Left lung (tissue), 10 donors: ENCODE measurements around the gene TMEM271. TPM values are rescaled to one million over a fixed set of nuclear protein-coding genes. Genes with fewer than 3 reads are reported as not detected.

ENCODE experiments used
- ATAC-seq: fragments of 200-7000 bp; cut with Tn5 transposase; one replicate; pipeline ENCODE4 v1.9.1; 2020; ENCODE audit warnings: moderate library complexity
- DNase-seq, 4 donors: peaks; one replicate each; pipeline ENCODE4 v3.0.0-alpha.2; 2013 to 2020
- H3K27ac ChIP-seq, 2 donors: fragments of 200-600 bp; sonication (generic) in 1 of 2; one replicate each; pipeline versions ENCODE4 v1.5.0 to v1.8.0; 2020 to 2021
- H3K27me3 ChIP-seq, 2 donors: fragments of 200-600 bp; sonication (generic) in 1 of 2; one replicate each; pipeline versions ENCODE4 v1.5.0 to v1.8.0; 2020 to 2021
- H3K36me3 ChIP-seq, 2 donors: fragments of 200-600 bp; sonication (generic) in 1 of 2; one replicate each; pipeline versions ENCODE4 v1.5.0 to v1.8.0; 2020 to 2021
- H3K4me1 ChIP-seq, 2 donors: fragments of 200-600 bp; one replicate each; pipeline ENCODE4 v1.8.0; 2021
- H3K4me3 ChIP-seq, 2 donors: fragments of 200-600 bp; sonication (generic) in 1 of 2; one replicate each; pipeline versions ENCODE4 v1.5.0 to v1.8.0; 2020 to 2021; ENCODE audit warnings: mild to moderate bottlenecking in 1 of 2
- H3K9me3 ChIP-seq, 2 donors: fragments of 200-600 bp; sonication (generic) in 1 of 2; one replicate each; pipeline versions ENCODE4 v1.5.0 to v1.8.0; 2020 to 2021
- CTCF ChIP-seq, 2 donors: fragments of 200-600 bp; sonication (generic) in 1 of 2; IDR thresholded peaks; one replicate each; pipeline versions ENCODE4 v1.5.0 to v1.8.0; 2021; ENCODE audit warnings: antibody characterized with exemption in 2 of 2
- intact Hi-C, 2 donors: fragments of 100-400 bp; cut with DNase I; formaldehyde crosslinking; loops; one replicate each; pipeline versions ENCODE4 v1.11.2 to v1.14.2; 2022
- polyA plus RNA-seq, 6 donors: library from polyadenylated mRNA; unstranded; fragments of 120-200 nt; gene quantifications; one replicate each; pipeline ENCODE4 v1.2.1, GENCODE V29; 2013; ENCODE audit not compliant: insufficient read length in 6 of 6
- total RNA-seq, 2 donors: library from RNA; stranded (reverse); fragmentation: NEBNext Ultra II Directional; extraction: Animal tissue kit (Norgen Biotek cat#: 25700); gene quantifications; one replicate each; pipeline ENCODE4 v1.2.1, GENCODE V29; 2021
- donor health status: DM: no; HTN: yes; CAD: no.
- donor health status: DM: no; HTN: no; CAD: no.

TMEM271 gene
- total and polyA plus RNA-seq, 8 donors: not detected

- no peak for ATAC-seq
- TF ChIP-seq CTCF (IDR thresholded peaks at IDR 0.05): no peak
- intact Hi-C loops: no loop called here
Observed at GRCh38 chr4:590313-590841, 14.3 kb upstream of the TMEM271 start.

GRCh38 chr4:589219-589963, 13.3 kb upstream of the TMEM271 start:
- Histone ChIP-seq H3K36me3 (no peaks in the 10 kb centered on the region), H3K27me3 (peaks cover 0 to 44% of the 10 kb centered on the region in 2 donors), H3K27ac (no peak overlapping the region), H3K4me1 (no peaks in the 10 kb centered on the region), H3K4me3 (no peak overlapping the region), H3K9me3 (peaks cover 0 to 8% of the 10 kb centered on the region in 2 donors)
- intact Hi-C loops: no loop called here
- TF ChIP-seq CTCF (IDR thresholded peaks at IDR 0.05): no peak
- ATAC-seq (no peak), DNase-seq (no peak)

More at GRCh38 chr4:590313-590841, 14.3 kb upstream of the TMEM271 start:
- no peak for DNase-seq
- Histone ChIP-seq H3K27ac (no peak overlapping the region), H3K4me3 (no peak overlapping the region), H3K36me3 (no peaks in the 10 kb centered on the region), H3K27me3 (peaks cover 0 to 44% of the 10 kb centered on the region in 2 donors), H3K4me1 (no peaks in the 10 kb centered on the region), H3K9me3 (peaks cover 0 to 6% of the 10 kb centered on the region in 2 donors)

- Histone ChIP-seq H3K36me3 (no peaks in the 10 kb centered on the region), H3K4me1 (no peaks in the 10 kb centered on the region), H3K27me3 (peaks cover 0 to 50% of the 10 kb centered on the region in 2 donors), H3K9me3 (peaks cover 0 to 16% of the 10 kb centered on the region in 2 donors), H3K27ac (no peak overlapping the region), H3K4me3 (no peak overlapping the region)
- TF ChIP-seq CTCF (IDR thresholded peaks at IDR 0.05): no peak
- no peak for DNase-seq
- ATAC-seq: no peak
- intact Hi-C loops: no loop called here
Observed at GRCh38 chr4:588351-588849, 12.3 kb upstream of the TMEM271 start.

- DNase-seq (no peak), ATAC-seq (no peak)
- TF ChIP-seq CTCF (IDR thresholded peaks at IDR 0.05): no peak
- Histone ChIP-seq H3K4me1 (no peaks in the 10 kb centered on the region), H3K36me3 (no peaks in the 10 kb centered on the region), H3K27me3 (peaks cover 0 to 56% of the 10 kb centered on the region in 2 donors), H3K27ac (no peak overlapping the region), H3K4me3 (no peak overlapping the region), H3K9me3 (peaks cover 0 to 20% of the 10 kb centered on the region in 2 donors)
- intact Hi-C loops: no loop called here
Observed at GRCh38 chr4:587671-588350, 11.7 kb upstream of the TMEM271 start.

GRCh38 chr4:583820-584219, 7.7 kb upstream of the TMEM271 start:
- H3K9me3 ChIP-seq: peaks cover 0 to 20% of the 10 kb centered on the region in 2 donors
- DNase-seq: no peak
- intact Hi-C loops: no loop called here
- H3K4me3 ChIP-seq: no peak overlapping the region
- no peak overlapping the region for H3K27ac ChIP-seq
- no peaks in the 10 kb centered on the region for H3K36me3 ChIP-seq
- peaks cover 14 to 77% of the 10 kb centered on the region in 2 donors for H3K27me3 ChIP-seq
- ATAC-seq: no peak
- no peaks in the 10 kb centered on the region for H3K4me1 ChIP-seq
- no peak for TF ChIP-seq CTCF (IDR thresholded peaks at IDR 0.05)
